ENCODE data around the gene ERLIN1.

GRCh38 chr10:100128951-100129350, 56.9 kb downstream of the ERLIN1 start:
- TF ChIP-seq CTCF (IDR thresholded peaks at IDR 0.05; ENCODE audit: low read depth, low read length, poor library complexity, severe bottlenecking) (no peak), EZH2phosphoT487 (IDR thresholded peaks at IDR 0.05; ENCODE audit: borderline replicate concordance, low read length) (no peak)
